GM21390 (cell line): ENCODE results near the gene KLHL30.
"Not testable (repeated sequence)": the region's sequence is repeated elsewhere in the genome, so short reads cannot be mapped to it uniquely, and the experiment has no call there.

ENCODE experiments used
- ATAC-seq: cut with Tn5 transposase; IDR thresholded peaks from one replicate; pipeline ENCODE4 v1.9.1; 2021; ENCODE audit not compliant: unreplicated experiment

KLHL30 gene

DNA sequence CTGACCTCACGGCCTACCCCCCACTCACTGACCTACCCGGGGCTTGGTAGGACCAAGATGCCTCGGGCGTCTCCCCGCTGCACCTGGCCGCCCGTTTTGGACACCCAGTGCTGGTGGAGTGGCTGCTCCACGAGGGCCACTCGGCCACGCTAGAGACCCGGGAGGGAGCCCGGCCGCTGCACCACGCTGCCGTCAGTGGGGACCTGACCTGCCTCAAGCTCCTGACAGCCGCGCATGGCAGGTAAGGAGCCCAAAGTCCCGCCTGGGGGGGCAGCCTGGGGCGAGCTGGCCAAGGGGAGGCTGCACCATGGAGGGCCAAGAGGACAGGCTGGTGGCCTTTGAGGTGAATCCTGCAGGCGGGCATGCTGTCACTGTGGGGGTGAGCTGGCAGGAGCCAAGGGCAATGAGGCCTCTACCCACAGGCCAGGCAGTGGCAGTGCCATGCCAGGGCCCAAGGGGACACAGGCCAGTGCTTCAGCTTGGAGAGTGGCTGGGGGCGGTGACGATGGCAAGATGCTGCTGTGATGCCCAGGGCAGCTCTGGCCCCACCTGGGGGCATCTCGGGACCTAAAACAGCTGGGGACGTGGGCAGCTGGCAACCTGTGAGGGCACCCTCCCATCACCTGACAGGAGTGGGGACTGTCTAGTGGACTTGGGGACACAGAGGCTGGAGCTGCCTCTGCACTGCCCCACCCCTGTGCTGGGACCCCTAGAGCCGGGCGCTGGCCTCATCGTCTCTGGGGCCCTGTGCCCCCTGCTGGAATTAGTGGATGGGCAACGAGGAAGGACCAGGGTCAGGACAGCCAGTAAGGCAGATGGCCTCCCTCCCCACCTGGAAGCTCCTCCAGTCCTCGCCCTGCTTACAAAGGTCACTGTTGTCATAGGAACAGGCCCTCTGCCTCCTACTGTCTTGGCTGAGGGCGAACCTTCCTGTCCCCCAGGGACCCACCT, 36.3 kb upstream of the KLHL30 start:
- no peak for ATAC-seq

DNA sequence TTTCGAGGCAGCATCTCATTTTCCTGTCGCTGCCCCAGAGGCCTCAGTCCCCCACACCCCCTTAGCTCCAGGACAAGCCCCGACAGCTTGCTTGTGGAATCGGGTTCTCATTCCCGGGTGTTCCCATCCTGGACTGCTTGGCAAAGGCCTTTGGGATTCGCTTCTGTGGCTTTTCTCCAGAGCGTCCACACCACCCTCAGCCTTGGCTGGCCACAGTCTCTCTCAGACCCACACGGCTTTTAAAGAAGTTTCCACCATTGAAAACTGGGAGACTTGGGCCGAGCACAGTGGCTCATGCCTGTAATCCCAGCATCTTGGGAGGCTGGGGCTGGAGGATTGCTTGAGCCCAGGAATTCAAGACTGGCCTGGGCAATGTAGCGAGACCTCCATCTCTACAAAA, 35.6 kb upstream of the KLHL30 start:
- ATAC-seq = no peak

DNA sequence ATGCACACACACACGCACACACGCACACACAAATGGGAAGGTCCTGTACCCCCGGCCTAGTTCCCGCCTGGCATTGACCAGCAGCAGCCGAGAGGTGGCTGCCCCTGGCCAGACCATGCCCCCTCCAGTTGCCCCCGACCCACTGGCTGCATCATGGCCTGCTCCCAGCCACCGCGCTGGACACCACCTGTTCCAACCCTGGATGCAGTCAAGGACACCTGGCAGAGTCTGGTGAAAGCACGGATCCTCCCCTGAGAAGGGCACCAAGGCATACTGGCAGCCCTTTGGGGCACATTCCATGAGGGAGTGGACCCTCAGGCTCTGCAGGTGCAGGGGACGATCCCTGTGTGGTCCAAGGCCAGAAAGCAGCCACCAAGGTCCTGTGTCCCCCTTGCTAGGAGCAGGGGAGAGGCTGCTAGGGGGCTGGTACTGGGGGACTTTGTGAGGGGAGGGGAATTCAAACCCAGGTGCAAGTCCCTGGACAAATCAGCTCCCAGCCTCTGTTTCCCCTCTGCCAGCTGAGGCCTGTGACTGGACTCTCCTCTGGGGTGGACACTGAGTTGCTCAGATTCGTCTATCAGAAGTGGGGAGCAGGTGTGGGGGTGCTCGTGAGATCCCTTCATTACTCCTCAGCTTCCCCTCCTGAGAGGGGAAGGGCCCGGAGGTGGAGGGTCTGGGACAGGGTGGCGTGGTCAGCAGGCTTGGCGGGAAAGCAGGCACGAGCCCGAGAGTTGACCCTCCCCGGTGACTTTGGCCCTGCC, 34.8 kb upstream of the KLHL30 start:
- ATAC-seq = no peak

DNA sequence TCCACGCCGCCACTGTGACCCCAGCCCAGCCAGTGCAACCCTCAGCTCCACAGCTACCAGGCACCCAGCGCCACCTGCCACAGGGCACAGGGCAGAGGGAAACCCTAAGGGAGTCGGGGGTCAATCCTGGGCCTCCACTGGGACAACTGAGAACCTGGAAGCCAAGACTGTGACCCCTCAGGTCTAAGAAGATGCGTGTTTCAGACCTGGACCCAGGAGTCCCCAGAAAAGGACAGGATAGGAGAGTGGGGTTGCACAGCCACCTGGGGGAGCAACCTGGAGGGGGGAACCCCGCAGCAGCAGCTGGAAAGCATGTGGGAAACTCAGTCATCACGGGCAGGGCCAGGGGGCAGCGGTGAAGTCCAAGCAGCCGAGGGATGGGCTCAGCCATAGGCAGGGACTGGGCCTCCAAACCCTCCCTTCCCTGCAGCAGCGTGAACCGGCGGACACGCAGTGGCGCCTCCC, 34.2 kb upstream of the KLHL30 start:
- ATAC-seq = no peak

DNA sequence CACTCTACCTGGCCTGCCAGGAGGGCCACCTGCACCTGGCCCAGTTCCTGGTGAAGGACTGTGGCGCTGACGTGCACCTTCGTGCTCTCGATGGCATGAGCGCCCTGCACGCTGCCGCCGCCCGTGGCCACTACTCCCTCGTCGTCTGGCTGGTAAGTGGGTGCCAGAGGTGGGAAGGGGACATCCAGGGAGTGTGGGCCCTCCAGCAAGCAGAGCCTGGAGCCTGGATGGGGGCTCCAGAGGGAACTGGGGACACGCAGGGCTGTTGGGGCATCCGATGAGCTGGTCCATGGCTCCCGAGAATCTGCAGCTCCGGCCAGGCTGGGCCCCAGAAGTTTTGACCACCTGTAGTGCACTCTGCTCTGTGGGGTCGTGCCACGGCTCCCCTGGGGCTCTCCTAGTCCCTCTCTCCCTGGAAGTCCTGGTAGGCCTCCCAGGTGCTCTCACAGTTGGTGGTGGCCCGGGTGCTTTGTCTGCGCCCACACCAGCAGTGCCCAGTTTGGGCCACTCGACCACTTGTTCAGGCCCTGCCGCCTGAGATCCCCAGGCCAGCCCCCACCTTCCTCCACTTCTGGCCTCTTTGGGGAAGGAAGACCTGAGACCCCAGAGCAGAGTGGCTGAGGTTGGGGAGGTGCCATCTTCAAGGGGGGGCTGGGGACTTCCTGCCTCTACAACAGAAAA, 33.6 kb upstream of the KLHL30 start:
- no peak for ATAC-seq

DNA sequence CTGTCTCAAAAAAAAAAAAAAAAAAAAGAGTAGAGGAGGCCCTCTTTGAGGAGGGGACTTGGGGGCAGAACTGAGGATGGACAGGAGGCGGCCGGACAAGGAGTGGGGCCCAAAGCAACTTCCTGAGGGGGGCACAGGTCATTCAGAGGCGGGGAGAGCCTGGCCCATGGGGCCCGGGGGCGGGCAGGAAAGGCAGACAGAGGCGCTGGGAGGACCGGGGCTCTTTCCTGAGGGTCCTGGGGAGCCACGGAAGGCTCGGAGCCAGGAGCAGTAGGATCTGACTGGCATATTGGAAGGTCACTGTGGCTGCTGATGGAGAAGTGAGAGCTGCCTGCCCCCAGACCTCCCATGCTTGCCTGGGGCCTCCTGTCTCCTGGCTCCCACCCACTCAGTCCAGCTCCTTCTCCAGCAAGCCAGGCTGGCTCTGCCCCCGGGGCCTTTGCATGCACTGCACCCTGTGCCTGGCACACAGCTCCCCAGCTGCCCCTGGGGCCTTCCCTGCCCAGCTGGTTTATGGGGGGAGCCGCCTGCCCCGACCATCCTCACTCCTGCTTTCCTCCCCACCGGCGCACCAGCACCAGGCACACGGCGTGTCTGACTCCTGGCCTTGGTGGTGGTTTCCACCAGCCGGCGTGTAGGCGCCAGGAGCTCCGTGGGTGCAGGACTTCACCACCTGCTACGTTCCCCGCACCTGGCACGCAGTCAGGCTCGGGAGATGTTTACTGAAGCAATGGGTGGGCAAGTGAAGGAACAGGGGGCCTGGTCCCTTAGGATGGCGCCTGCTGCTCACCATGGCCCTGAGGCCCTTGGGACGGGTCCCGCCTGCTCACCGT, 32.7 kb upstream of the KLHL30 start:
- no peak for ATAC-seq

DNA sequence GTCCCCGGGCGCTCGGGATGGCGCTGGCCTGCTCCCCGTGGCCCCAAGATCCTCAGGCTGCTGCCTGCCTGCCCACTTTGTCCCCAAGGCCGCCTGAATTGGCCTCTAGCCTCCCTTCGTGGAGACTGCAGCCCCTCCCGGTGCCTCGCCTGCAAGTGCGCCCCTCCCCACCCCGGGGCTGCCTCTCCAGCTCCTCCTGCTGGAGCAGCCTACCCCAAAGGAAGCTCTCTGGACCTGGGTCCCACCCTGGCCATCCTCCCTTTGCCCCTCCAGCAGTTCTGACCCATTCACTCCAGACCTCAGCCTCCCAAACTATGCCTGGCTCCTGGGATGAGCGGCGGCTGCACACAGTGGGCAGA, 32.1 kb upstream of the KLHL30 start:
- no peak for ATAC-seq

DNA sequence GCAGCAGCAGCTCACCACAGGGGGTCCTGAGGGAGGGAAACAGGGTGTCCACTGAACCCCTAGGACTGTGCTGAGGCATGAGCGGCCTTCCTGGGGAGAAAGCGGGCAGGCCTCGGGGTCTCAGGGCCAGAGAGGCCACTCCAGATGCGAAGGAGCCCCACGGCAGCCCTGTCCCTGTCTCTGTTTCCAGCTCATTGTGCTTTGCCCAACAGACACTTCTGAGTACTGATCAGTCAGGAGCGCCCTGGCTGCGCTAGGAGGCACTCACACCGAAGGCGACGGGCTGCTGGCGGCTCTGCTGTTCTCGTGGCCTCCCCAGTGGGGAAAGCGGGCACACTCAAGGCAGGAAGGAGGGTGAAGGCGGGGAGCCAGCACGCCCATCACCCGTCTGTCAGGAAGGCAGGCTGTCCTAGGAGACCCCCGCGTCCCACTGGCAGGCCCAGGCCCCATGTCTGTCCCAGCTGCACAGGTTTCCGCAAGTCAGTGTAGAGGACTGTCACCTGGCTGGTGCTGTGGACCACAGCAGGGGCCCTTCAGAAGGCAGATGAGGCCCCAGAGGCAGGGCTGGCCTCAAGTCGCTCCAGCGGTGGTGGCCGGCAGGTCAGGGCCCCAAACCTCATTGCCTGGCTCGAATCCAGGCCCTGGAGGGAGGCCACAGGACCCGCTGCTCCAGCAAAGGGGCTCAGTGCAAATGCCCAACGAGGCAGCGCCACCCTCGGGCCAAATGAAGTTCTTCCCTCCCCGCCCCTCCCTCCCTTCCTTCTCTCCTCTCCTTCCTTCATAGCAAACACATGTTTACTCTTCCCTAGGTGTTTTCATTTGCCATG, 31.6 kb upstream of the KLHL30 start:
- peak; percentile 25 for ATAC-seq

DNA sequence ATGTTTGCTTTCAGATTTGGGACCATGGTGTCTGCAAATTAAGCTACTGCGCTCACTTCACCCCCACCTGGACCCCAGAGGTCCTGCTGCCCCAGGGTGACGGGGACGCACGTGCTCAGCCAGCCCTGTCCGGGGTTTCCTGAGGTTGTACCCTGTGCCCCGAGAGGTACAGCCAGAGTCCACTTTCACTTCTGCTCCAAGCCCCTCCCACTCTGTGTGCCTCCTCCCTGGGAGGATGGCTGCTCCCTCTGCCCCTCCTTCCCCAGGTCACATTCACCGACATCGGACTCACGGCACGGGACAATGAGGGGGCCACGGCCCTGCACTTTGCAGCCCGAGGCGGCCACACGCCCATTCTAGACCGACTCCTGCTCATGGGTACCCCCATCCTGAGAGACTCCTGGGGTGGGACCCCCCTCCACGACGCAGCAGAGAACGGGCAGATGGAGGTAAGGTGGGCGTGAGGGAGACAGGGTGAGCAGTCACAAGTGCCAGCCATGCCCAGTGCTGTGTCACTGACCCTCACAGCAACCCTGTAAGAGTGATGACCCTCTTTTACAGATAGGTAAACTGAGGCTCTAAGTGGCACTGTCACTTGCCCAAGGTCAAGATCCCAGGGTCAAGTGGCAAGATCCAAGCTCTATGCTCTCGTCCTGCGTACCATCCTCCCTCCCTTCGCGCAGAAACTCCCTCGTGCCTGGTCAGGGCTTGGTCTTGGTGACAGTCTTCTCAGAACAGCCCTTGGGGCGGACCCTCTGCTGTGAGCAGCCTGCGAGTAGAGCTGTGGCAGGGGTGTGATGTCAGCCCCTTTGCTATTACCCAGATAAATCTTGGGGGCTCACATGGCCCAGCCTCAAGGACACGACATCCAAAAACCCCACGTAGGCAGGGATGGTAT, 30.7 kb upstream of the KLHL30 start:
- peak; percentile 74 for ATAC-seq

DNA sequence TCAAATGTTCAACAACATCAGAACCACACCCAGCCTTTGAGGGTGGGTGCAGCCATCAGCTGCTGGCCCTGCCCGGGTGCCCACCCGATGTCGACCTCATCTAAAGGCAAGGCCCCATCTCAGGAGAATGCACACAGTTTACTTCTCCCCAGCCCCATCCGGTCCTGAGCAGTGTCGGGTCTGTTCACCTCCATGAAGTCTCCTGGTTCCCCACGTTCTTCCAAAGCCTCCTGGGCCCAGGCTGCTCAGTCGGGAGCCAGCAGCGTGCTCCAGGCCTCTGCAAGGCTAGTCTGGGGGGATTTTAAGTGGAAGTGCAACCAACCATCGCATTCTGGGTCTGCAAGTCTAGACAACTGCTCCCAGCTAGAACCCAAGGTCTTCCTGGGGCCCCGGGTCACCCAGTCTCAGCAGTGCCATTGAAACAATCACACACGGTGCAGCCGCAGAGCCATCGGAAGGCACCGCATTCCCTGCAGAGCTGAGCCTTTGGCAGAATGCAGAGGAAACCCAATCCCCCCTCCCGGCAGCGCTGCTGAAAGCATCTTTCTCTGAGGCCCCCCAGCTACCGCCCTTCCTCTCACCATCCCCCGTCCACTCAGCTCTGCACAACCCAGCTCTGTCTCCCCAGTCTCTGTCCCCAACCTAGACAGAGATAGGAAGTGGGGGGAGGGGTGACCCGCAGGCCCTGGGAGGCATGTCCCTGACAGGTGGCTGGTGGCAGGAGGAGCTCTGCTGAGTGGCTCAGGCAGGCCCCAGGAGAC, 29.9 kb upstream of the KLHL30 start:
- ATAC-seq = peak; percentile 79

DNA sequence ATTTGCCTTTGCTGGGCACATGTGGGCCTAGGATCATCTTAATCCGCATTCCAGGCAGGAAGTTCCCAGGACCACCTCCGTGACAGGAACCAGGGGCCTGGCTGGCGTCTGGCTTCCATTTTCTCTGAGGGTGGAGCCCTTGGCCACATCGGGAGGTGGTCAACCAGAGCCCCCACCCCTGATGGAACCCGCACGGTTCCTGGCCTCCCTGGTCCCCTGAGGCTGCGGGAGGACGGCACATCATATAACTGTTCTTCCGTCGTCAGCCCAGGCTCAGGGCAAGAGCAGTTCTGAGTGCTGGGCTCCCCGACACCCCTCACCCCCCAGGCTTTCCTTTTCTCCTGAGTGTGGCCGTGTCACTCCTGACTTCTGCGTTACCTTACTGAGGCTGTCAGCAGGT, 24.9 kb upstream of the KLHL30 start:
- no peak for ATAC-seq

DNA sequence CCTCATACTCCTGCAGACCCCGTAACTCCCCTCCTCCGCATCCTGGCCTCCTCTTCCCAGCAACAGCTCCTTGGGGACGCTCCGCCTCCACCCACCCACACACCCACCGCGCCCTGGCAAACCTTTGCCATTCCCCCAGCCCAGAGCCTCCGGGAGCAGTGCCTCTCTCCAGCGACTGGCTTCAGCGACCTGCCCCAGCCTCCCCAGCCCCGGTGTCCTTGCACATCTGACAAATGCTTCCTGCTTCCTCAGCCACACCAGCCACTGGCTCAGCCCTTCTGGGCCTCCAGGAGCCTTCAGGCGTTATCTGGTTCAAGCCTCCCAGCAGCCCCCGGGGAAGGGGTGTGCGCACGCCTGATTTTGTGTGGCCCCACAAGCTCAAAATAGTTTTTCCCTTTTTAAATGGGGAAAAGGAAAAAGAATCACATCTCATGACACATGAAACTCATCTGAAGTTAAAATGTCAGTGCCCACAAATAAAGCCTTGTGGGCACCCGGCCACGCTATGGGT, 24.1 kb upstream of the KLHL30 start:
- no peak for ATAC-seq

DNA sequence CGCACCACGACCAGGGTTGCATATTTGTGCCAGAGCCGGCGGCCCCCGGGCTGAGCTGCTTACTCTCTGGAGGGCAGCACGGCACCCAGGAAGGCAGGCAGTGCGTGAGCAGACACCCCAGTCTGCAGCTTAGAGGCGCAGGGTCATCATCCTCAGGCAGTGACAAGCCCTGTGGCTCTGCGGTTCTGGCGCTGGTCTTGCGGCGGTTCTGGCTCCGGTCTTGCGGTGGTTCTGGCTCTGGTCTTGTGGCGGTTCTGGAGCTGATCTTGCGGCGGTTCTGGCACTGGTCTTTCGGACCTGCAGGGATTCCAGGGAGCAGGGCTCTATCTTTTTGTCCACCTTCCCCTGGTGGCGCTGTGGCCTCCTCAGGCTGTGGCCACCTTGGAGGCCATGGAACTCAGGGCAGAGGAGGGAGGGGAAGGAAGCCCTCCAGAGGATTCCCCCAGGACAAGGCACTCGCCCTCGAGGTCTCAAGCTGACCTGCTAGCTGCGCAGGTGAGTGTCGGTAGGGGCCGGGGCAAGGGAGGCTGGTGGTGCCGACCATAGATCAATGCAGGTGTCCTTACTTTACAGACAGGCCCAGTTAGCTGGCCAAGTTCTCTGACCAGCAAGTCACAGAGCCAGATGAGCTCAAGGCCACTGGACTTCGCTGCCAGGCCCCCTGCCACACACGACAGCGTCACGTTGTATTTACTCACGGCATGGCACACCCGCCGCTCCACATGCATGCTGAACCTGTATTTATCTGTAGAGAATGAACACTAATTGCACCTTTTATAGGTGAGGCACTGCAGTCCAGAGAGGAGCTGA, 23.4 kb upstream of the KLHL30 start:
- ATAC-seq = no peak

DNA sequence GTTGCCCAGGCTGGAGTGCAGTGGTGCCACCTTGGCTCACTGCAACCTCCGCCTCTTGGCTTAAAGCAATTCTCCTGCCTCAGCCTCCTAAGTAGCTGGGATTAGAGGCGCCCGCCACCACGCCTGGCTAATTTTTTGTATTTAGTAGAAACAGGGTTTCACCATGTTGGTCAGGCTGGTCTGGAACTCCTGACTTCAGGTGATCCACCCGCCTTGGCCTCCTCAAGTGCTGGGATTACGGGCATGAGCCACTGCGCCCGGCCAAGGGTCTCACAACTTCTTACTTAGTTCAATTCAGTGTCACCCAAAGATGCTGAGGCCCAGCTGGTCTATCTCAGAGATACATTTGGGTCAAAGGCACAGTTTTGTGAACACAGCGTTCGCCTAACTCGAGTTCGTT, 22.8 kb upstream of the KLHL30 start:
- not testable (repeated sequence) for ATAC-seq

DNA sequence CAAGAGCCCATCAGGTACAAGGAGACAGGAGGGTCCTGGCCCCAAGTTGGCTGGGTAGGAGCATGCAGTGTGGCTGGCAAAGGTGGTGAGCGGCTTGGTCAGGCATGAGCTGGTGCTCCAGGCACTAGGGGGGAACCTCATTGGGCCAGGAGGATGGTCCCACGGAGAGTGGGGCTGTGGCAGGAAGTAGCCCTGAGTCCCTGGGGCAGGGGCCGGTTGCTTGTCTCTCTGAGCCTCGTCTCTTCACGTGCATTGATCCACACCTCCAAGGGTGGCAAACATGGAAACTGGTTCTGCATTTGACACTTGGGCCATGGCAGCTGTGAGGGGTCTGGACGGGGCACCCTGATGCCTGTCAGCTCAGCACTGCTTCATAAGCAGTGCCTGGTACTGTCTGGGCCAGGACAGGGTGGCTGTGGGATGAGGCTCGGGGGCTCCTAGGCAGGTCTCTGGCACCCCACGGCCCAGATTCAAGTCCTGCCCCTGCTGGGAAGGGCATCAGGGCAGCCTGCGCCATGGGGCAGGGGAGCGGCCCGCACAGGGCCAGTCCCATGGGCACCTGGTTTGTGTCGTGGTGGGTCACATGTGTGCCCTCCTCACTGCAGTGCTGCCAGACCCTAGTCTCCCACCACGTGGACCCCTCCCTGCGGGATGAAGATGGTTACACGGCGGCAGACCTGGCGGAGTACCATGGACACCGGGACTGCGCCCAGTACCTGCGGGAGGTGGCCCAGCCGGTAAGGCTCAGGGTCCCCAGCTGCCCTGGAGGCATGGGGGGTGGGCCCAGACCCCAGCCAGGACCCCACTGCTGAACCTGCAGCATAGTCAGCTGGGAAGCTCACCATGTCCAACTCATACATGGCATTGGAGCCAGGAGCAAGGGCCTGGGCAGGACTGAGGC, 21.9 kb upstream of the KLHL30 start:
- no peak for ATAC-seq
